NCI-H2107 treated with DMSO at 0.1 percent for 48 hours (cell line): ENCODE results near the gene FAM120B.

Experiments used
- DNase-seq: peaks from one replicate; lab custom pipeline; 2025; ENCODE audit not compliant: unreplicated experiment; lab: John Stamatoyannopoulos, UW

The FAM120B gene

DNA sequence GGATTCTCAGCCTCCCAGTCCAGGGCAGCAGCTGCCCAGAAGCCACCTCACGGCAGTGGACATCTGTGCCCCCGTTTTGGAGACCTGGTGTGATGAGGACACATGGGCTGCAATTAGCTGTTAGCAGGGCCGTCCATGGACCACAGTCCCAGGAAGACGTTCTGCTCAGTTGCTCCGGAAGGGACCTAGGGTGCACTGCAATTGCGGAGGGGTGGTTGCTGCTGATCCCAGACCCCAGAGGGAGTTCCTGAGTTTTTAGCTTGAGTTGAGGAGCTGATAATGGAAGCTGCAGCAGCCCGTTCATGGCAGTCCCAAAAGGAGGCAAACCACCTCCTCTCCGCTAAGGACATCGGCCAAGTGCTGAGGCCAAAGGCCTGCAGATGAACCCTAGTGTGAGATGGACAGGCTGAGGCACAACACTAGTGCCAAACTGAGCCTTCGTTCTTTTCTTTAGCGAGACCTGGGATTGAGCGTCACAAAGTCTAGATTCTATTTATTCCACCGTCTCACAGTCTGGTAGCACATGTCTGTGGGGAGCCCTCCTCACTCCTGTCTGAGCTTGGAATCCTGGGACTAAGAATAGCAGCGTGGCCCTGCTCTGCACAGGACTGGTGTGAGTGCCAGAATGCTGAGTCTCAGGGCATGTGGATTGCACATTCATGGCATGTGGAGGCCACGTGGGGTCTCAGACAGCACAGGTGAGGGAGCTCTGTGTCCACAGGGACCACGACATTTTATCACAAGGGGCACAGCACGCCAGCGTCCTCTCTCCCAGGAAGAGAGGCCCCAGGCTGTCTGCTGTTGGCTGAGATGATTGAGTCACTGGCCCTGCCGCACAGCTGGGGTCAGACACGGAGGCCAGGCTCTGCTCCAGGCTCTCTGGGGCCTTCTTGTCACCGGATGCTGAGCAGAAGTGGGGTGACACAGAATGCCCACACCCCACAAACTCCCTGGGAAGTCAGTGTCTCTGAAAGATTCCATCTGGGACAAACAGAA is 133.1 kb downstream of the FAM120B start:
- no peak for DNase-seq

DNA sequence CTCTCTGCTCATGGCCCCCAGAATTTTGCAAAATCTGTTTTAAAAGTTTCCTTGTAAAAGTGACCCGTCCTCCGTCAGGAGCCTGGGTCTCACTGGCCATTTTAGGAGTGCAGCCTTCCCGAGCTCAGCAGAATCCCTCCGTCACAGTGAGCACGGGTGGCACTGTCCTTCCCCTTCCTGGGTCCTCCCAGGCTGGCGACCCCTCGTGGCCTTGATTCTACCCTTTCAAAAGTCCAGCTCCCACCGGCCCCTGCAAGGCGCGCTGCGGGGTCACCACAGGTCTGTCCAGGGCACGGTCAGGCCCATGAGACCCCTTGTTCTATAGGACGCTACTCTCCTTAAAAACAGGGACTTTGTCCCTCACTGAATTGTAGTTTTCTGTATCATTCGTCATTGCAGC is 133.9 kb downstream of the FAM120B start:
- no peak for DNase-seq

DNA sequence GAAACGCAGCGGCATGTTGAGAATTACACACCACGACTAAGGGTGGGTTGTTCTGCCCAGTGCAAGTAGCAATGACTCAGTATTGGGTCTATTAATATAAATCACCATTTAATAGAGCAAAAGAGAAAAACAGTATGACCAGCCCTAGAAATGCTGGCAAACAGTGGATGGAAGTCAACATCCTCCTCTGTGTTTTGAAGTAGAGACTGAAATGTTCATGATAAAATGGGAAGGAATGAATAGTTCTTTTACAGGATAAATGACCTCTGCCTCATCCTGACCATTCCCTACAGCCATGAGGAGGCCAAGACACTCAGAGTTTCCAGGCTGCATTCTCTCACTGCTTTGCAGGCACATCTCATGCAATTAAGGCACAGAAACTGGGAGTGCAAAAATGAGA is 134.8 kb downstream of the FAM120B start:
- no peak for DNase-seq

DNA sequence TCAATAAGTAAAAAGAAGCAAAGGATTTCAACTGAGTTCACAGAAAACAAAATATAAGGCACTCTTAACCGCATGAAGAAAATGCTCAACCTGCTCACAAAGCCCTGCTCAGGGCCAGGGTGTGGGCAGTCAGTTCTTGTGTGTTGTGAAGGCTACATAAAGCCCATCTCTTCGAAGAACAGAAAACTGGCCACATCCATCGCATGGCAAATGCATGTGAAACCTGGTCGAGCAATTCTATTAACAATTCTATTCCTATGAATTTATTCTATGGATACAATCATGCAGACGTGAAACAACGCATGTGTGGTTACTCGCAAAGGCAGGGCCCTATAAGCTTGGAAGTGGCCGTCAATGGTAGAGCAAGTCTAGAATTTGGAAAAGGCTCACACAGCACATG is 136.0 kb downstream of the FAM120B start:
- no peak for DNase-seq

DNA sequence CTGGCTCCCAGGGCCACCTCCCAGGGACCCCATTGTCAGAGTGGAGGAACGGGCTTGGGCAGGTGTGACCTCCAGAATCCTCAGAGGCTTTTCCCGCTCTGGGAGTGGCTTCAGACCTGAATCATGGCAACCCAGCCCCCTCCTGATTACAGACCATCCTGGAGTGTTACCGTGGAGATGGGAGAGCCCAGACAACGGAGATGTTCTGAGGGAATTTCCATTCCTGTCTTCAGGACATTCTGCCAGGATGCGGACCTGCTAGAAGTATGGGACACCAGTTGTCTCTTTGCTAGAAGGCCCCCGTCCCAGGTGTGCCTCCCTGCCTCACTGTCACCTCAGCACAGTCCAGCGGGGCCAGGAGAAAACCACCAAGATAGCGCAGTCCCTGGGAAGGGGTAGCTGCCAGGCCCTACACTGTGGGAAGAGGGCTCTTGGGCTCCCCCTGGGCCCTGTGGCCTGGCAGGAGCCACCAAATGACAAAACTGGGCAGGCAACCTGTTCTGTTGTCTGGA is 136.6 kb downstream of the FAM120B start:
- no peak for DNase-seq

DNA sequence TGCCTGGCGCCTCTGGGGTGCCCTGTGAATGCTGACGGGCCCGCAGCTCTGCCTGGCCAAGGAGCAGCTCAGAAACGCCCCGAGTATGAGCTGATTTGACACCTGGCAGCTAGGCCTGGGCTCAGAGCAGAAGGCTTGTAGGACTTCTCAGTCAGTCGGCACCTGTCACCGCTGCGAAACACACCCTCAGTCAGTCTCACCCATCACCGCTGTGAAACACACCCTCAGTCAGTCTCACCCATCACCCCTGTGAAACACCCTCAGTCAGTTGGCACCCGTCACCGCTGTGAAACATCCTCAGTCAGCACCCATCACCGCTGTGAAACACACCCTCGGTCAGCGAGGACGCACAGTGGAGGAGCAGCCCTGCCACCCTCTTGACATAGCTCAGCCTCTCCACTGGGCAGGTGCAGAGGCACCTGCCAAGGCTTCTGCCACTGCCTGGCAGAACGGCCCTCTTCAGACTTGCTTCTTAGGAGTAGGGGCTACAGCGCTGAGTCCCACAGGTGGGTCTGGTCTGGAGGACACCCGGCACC is 137.6 kb downstream of the FAM120B start:
- DNase-seq: no peak

DNA sequence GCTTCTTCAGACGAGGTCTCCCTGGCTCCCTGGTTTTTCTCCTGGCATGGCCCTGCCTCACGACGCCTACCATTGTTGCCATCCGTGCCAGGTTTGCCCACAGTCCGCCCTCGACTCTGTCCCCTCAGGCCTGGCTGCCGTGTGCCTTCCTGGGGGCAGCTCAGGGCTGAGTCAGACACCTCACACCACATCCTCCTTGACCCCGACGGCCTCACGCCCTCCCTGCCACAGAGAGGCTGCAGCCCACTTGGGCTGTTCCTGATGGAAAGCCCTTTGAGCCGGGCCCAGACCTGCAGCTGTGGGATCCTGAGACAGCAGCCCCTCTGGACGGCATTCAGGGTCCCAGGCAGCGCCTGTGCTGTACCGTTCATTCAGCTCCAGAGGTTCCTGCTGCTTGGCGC is 138.3 kb downstream of the FAM120B start:
- no peak for DNase-seq

DNA sequence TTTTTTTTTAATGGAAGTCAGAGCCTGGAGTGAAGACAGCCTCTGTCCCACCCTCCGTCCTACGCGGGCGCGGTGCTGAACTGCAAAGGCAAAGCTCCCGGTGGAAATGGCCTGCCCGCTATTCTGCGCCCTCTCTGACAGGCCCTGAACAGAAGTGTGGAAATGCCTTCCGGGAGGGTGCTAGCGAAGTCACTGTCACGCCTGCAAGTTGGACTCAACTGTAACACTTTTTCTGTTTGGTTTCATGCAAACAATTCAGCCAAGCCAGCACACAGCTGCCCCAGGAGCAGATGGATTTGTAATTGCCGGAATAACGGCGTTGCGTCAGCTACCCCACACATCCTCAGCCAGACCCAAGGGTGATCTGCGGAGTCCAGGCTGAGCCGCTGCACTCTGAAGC is 138.9 kb downstream of the FAM120B start:
- DNase-seq: no peak

DNA sequence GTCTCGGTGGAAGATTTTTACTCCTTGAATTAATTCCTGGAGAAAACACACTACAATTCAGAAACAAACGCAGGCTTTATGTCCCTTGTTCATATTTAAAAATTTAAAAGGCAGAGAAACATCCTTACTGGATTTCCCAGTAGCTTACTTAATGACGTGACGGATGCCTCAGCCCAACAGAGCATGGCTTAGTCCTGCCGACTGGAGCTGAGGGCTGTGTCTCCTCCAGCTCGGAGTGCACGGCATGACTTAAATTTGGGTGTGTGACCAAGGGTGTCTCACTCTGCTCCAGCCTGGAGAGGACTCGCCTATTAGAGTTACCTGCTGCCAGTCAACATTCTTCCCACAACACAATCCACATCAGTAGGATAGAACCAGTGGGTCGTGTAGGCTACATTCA is 139.4 kb downstream of the FAM120B start:
- DNase-seq: no peak

DNA sequence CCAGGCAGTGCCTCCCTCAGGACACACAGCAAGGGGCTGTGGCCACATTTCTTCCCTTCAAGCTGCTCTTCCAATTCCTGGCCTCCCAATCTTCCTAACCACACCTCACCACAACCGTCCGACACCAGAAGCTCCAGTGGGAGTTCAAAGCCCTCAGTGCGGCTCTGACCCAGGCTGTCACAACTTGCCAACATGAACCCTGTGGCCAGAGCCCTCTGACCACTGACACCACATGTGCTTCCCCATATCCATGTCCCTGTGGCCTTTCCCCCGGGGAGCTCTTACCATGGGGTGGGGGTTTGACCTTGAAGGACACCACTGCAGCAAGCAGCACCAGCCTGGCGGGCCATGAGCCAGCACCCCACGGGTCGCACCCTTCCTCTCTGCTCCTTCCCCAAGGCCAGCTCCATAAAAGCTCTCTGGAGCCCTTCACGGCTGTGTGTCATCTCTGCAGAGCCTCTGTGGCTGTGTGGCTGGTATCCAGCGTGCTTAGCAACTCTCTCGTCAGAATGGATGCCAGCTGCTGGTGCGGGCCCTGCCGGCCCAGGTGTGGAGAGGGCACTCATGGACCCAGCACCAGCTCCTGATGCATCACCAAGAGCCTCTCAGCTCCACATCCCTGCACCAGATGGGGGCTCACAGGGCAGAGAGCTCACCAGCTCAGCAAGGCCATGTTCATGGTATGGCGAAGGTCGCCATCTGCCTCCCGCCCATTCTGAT is 140.4 kb downstream of the FAM120B start:
- no peak for DNase-seq

DNA sequence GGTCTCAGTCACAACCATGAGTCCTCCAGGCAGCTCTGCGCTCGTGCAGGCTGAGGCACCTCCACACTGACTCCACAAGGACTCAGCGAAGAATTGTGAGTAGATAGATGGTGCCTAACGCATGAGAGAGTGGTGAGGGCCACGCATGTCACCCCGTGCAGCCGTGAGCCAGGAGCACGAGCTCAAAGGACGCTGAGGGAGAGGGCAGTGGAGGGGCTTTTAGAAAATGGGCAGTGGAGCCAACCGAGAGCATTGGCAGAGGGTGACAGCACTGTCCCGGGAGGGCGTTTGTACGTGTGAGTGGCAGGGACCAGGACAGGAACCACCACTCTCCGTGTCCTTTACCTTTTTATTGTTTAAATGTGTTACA is 141.0 kb downstream of the FAM120B start:
- no peak for DNase-seq

DNA sequence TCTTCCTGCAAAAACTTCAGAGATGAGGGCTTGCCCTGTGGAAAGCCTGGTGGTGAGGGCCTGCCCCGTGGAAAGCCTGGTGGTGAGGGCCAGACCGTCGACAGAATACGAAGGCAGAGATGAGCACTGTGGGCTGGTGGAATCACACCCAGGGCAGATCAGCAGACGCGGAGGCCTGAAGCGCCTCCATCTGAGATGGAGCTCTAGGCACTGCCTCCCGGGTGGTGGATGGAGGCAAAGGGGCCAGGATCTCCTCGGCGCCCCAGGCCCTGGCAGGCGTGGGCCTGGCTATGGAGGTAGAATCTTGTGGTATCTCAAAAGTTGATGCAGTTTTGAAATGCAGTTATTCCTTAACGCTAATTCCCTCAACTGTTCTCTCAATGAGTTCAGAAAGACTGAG is 141.8 kb downstream of the FAM120B start:
- no peak for DNase-seq

DNA sequence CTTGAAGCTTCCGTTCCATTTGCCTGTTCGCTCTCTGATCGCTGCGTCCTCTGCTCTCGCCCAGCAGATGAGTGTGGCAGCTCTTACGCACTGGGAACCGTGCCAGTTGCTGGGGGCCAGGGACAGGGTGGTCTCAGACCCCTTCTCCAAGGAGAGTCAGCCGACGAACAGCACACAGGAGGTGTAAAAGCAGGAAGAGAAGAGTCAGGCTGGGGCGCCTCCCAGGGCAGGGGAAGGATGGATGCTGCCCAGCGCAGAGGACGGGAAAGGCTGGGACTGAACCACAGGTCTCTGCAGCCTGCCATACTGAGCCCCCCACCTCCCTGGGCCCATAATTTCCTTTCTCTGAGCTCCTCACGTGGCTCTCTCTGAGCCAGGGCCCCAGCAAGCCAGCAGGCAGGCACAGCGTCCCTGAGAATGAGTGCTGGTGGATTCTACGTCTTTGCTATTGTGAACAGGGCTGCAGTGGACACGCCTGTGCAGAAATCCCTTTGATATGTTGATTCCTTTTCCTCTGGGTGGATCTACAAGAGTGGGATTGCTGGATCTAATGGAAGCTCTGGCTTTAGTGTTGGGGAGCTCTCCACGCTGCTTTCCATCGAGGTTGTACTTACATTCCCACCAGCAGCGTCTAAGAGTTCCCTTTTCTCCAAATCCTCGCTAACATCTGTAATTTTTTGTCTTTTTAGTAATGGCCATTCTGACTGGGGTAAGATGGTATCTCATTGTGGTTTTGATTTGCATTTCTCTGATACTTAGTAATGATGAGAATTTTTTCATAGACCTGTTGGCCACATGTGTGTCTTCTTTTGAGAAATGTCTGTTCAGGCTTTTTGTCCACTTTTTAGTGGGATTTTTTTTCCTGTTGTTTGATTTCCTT is 142.4 kb downstream of the FAM120B start:
- no peak for DNase-seq

DNA sequence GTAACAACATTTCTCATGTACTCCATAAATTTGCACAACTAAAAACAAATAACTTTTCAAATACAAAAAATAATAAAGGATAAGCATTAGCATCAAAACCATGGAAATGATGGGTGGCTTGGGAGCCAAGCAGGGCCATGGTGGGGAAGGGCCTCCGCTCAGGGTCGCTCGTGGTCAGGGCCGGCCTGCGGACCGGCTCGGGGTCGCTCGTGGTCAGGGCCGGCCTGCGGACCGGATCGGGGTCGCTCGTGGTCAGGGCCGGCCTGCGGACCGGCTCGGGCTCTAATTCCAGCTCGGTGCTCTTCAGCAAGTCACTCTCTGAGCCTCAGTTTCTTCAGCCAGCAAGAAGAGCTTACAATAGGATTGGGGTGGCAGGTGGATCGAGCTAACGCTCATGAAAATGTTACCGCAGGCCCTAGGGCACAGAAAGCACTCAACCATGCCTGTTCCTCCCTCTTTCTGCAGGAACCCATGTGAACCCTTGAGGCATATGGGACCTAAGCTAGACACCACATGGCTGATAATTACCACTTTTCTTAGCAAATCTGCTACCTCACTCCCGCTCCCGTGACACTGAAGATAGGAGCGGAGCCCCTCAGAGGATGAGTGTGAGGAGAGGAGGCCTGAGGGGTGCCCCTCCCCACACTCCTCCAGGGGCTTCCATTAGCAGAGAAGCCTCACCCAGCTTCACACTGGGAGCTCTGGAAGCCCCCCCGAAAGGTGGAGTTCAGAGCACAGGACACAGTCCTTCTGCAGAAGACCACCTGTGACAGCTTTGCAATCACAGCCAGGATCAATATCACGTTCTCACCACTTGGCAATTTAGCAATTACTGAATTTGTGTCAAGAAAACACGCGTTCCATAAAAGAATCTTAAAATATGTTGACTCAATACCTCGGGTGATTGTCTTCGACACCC is 143.5 kb downstream of the FAM120B start:
- DNase-seq: no peak

DNA sequence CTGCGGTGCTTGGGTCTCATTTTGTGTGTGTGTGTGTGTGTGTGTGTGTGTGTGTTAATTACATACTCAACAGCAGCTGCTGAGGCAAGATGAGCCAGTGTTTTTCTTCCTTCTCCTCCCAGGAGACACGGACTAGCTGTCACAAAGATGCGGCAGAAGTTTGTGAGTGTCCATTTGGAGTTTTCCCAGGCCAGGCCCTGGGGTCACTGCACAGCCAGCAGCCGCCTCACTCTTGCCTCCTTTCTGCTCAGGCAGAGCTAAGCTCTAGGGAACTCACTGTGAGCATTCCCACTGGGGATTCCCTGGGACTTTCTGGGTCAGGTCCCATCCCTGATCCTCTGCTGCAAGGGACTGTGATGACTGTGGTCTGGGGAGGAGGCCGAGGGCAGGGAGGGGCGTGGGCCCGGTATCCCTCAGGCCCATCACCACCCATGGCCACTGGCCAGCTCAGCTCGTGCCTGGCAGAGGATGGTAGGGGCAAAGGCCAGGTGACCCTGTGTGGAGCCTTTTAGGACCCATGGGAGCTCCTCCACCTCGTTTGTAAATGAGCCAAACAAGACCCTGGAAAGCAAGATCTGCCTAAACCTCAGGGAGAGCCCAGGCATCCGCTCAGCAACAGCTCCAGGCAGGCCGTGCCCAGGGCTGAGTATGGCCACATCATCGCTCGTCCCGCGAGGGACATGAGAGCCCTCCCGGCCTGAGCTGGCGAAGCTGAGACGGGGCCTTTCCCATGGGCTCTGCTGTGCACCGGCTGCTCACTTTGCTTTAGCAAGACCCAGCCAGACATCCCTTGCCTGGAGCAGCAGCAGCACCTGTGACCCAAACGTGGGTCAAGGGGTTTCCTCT is 144.6 kb downstream of the FAM120B start:
- no peak for DNase-seq

DNA sequence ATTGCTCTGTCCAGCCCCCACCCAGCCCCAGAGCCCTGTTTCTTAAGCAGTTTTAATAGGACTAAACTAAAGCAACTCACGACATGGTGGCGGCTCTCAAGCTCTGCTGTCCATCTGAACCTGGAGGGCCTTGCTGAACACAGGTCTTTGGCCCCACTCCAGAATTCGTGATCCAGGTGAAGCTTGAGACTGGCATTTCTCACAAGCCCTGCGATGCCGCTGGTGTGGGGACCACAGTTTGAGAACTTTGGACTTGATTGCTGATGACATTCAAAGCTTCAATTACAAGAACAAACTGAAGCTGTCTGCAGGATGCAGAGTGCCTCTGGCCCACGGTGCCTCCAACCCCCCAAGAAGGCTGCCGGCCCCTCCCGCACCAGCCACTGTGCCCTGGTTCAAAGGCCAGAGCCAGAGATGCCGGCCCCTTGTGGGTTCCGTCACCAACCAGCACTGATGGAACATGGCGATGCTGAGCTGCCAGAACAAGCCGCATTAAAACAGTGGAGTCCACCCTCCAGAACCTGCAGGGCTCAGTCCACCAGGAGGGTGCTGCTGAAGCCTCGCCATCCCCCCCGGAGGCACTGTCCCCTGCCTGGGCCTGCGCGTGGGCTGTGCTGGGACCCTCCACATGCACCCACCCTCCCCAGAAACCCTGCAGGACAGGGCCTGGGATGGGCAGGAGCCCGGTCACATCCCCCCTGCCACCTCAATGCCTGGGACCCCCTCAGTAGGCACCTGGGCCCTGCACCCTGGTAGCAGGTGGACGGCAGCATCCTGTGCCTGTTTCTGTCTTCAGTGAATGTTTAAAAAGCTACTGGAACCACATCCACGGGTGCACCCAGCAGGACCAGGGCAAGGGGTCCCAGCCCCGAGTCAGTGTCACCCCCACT is 145.4 kb downstream of the FAM120B start:
- DNase-seq: no peak

DNA sequence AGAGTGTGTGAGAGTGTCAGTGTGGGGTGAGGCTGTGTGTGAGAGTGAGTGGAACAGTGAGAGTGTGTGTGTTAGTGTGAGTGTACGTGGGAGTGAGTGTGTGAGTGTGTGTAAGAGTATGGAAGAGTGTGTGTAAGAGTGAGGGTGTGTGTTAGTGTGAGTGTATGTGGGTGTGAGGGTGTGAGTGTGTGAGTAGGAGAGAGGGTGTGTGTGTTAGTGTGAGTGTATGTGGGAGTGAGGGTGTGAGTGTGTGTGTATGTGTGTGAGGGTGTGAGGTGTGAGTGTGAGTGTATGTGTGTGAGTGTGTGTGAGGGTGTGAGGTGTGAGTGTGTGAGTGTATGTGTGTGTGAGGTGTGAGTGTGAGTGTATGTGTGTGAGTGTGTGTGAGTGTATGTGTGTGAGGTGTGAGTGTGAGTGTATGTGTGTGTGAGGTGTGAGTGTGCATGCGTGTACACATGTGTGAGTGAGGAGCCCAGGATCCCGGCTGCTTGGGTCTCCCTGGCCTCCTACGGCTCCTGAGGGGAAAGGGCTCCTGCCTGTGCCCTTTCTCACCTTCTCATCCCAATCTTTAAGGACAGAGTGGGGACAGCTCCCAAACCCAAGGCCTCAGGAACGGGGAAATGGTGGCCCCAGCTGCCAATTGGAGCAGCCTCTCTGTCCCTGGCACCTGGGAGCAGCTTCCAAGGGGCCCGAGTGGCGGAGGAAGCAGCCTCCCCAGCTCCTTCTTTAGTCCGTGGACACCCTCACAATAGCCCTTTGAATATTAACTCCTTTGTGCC is 146.4 kb downstream of the FAM120B start:
- DNase-seq: no peak
